Activated naive CD8-positive, alpha-beta T cell (primary cell): ENCODE measurements around the gene PTGIR.

ENCODE experiments used
- H3K27ac Mint-ChIP-seq: one replicate; pipeline ENCODE4 v1.8.0; 2021; ENCODE audit warnings: mixed read lengths
- H3K27me3 Mint-ChIP-seq: one replicate; pipeline ENCODE4 v1.8.0; 2021; ENCODE audit warnings: mixed read lengths
- H3K36me3 Mint-ChIP-seq: one replicate; pipeline ENCODE4 v1.8.0; 2021; ENCODE audit warnings: mixed read lengths
- H3K4me1 Mint-ChIP-seq: one replicate; pipeline ENCODE4 v1.8.0; 2021; ENCODE audit warnings: low read depth, mixed read lengths
- H3K4me3 Mint-ChIP-seq: one replicate; pipeline ENCODE4 v1.8.0; 2021; ENCODE audit warnings: mild to moderate bottlenecking, mixed read lengths
- H3K9me3 Mint-ChIP-seq: one replicate; pipeline ENCODE4 v1.8.0; 2021; ENCODE audit warnings: low read depth, mixed read lengths

The PTGIR gene

GRCh38 chr19:46624958-46625661 is at the start of gene PTGIR:
Gene PTGIR, minus strand, starts transcription at chr19:46625089. Its CDS starts 864 bp downstream, at chr19:46624225.
- Mint-ChIP-seq H3K4me3 (peak within 1 kb of the TSS; percentile 90), H3K9me3 (no peaks in the 10 kb centered on the region), H3K27me3 (no peaks in the 10 kb centered on the region), H3K36me3 (no peaks in the 10 kb centered on the region), H3K27ac (peak within 1 kb of the TSS; percentile 86), H3K4me1 (peaks cover 40% of the 10 kb centered on the region)

- Mint-ChIP-seq H3K4me3 (no peak overlapping the region), H3K4me1 (no peaks in the 10 kb centered on the region), H3K9me3 (no peaks in the 10 kb centered on the region), H3K27ac (no peak overlapping the region), H3K36me3 (peaks cover 11% of the 10 kb centered on the region), H3K27me3 (no peaks in the 10 kb centered on the region)
These were observed 45.9 kb upstream of the PTGIR start for GRCh38 chr19:46670813-46671212.

- no peaks in the 10 kb centered on the region for H3K4me1 Mint-ChIP-seq
- H3K4me3 Mint-ChIP-seq: no peak overlapping the region
- H3K27me3 Mint-ChIP-seq: no peaks in the 10 kb centered on the region
- H3K36me3 Mint-ChIP-seq: peaks cover 9% of the 10 kb centered on the region
- H3K27ac Mint-ChIP-seq: no peak overlapping the region
- H3K9me3 Mint-ChIP-seq: no peaks in the 10 kb centered on the region
These were observed 43.8 kb upstream of the PTGIR start for GRCh38 chr19:46668662-46669061.

- peaks cover 16% of the 10 kb centered on the region for H3K4me1 Mint-ChIP-seq
- no peaks in the 10 kb centered on the region for H3K27me3 Mint-ChIP-seq
- H3K27ac Mint-ChIP-seq: no peak overlapping the region
These were observed 40.2 kb upstream of the PTGIR start for GRCh38 chr19:46665072-46665471.

GRCh38 chr19:46661735-46662592 is 37.1 kb upstream of the PTGIR start:
- no peaks in the 10 kb centered on the region for H3K9me3 Mint-ChIP-seq
- peaks cover 1% of the 10 kb centered on the region for H3K36me3 Mint-ChIP-seq
- H3K27me3 Mint-ChIP-seq: peaks cover 8% of the 10 kb centered on the region
- H3K4me1 Mint-ChIP-seq: peaks cover 21% of the 10 kb centered on the region
- H3K27ac Mint-ChIP-seq: peak overlapping the region; percentile 83
- peak overlapping the region; percentile 83 for H3K4me3 Mint-ChIP-seq

More at GRCh38 chr19:46665072-46665471, 40.2 kb upstream of the PTGIR start:
- Mint-ChIP-seq H3K36me3 (no peaks in the 10 kb centered on the region), H3K9me3 (no peaks in the 10 kb centered on the region), H3K4me3 (no peak overlapping the region)

- H3K27ac Mint-ChIP-seq: peak within 1 kb of the TSS; percentile 83
- H3K27me3 Mint-ChIP-seq: peaks cover 12% of the 10 kb centered on the region
- peaks cover 4% of the 10 kb centered on the region for H3K36me3 Mint-ChIP-seq
- peak within 1 kb of the TSS; percentile 83 for H3K4me3 Mint-ChIP-seq
- H3K9me3 Mint-ChIP-seq: no peaks in the 10 kb centered on the region
- H3K4me1 Mint-ChIP-seq: peaks cover 21% of the 10 kb centered on the region
These were observed 36.3 kb upstream of the PTGIR start, which contains the start of gene DACT3 for GRCh38 chr19:46661020-46661731. Gene DACT3, minus strand, starts transcription at chr19:46661182. Its CDS starts 118 bp downstream, at chr19:46661064.

GRCh38 chr19:46660551-46661019 is 35.7 kb upstream of the PTGIR start:
- Mint-ChIP-seq H3K4me3 (peak overlapping the region; percentile 83), H3K27me3 (peaks cover 12% of the 10 kb centered on the region), H3K36me3 (peaks cover 4% of the 10 kb centered on the region), H3K4me1 (peaks cover 21% of the 10 kb centered on the region), H3K9me3 (no peaks in the 10 kb centered on the region), H3K27ac (no peak overlapping the region)

GRCh38 chr19:46660008-46660517 is 35.2 kb upstream of the PTGIR start:
- Mint-ChIP-seq H3K9me3 (no peaks in the 10 kb centered on the region), H3K27ac (peak overlapping the region; percentile 1), H3K36me3 (peaks cover 4% of the 10 kb centered on the region), H3K27me3 (peaks cover 12% of the 10 kb centered on the region), H3K4me3 (peak overlapping the region; percentile 76), H3K4me1 (peaks cover 21% of the 10 kb centered on the region)

- no peaks in the 10 kb centered on the region for H3K9me3 Mint-ChIP-seq
- peak overlapping the region; percentile 1 for H3K27ac Mint-ChIP-seq
- peaks cover 16% of the 10 kb centered on the region for H3K27me3 Mint-ChIP-seq
These were observed 34.5 kb upstream of the PTGIR start for GRCh38 chr19:46659151-46660007.

GRCh38 chr19:46656541-46656940 is 31.7 kb upstream of the PTGIR start:
- no peak overlapping the region for H3K4me3 Mint-ChIP-seq
- peaks cover 19% of the 10 kb centered on the region for H3K27me3 Mint-ChIP-seq
- H3K9me3 Mint-ChIP-seq: no peaks in the 10 kb centered on the region
- peaks cover 13% of the 10 kb centered on the region for H3K4me1 Mint-ChIP-seq
- peaks cover 6% of the 10 kb centered on the region for H3K36me3 Mint-ChIP-seq
- no peak overlapping the region for H3K27ac Mint-ChIP-seq

More at GRCh38 chr19:46659151-46660007, 34.5 kb upstream of the PTGIR start:
- peak overlapping the region; percentile 76 for H3K4me3 Mint-ChIP-seq
- peaks cover 6% of the 10 kb centered on the region for H3K36me3 Mint-ChIP-seq
- H3K4me1 Mint-ChIP-seq: peaks cover 21% of the 10 kb centered on the region

- no peak overlapping the region for H3K4me3 Mint-ChIP-seq
- H3K27ac Mint-ChIP-seq: no peak overlapping the region
- no peaks in the 10 kb centered on the region for H3K9me3 Mint-ChIP-seq
- H3K4me1 Mint-ChIP-seq: peaks cover 5% of the 10 kb centered on the region
- H3K27me3 Mint-ChIP-seq: peaks cover 25% of the 10 kb centered on the region
- H3K36me3 Mint-ChIP-seq: peaks cover 6% of the 10 kb centered on the region
These were observed 29.8 kb upstream of the PTGIR start for GRCh38 chr19:46654621-46655152.

GRCh38 chr19:46650445-46650844 is 25.6 kb upstream of the PTGIR start:
- H3K4me1 Mint-ChIP-seq: peaks cover 9% of the 10 kb centered on the region
- no peaks in the 10 kb centered on the region for H3K9me3 Mint-ChIP-seq
- H3K4me3 Mint-ChIP-seq: peak overlapping the region; percentile 17
- peaks cover 26% of the 10 kb centered on the region for H3K27me3 Mint-ChIP-seq
- no peak overlapping the region for H3K27ac Mint-ChIP-seq
- H3K36me3 Mint-ChIP-seq: peaks cover 4% of the 10 kb centered on the region
